ENCODE data around the gene CCNB1. TPM values are rescaled to one million over a fixed set of nuclear protein-coding genes. Genes with fewer than 3 reads are reported as not detected.

CCNB1 gene
- total and polyA plus RNA-seq, 4 donors: 1.0 to 82.5 (median 5.8) TPM

DNA sequence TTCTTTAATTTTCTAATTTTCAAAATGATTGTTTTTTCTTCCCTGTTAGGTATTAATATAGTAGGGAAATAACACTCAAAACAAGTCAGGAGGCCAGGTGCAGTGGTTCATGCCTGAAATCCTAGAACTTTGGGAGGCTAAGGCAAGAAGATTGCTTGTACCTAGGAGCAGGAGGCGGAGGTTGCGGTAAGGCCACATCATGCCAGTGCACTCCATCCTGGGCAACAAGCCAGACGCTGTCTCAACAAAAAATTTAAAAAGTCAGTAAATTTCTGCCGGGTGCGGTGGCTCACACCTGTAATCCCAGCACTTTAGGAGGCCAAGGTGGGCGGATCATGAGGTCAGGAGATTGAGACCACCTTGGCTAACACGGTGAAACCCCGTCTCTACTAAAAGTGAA lies 57.6 kb downstream of the CCNB1 start:
- H3K9ac ChIP-seq (ENCODE audit: low read depth in 1 of 2, low read length in 2 of 2): no peak overlapping the region
- peaks cover 2 to 11% (median 5%) of the 10 kb centered on the region in 4 donors for H3K4me1 ChIP-seq (ENCODE audit: control insufficient read depth in 4 of 4, insufficient read depth in 4 of 4, low read length in 3 of 4)
- no peak overlapping the region for H3K27ac ChIP-seq (ENCODE audit: low read depth in 1 of 2, low read length in 2 of 2)
- TF ChIP-seq SP1 (IDR thresholded peaks at IDR 0.05) (no peak), HNF4G (IDR thresholded peaks at IDR 0.05) (no peak), TAF1 (conservative IDR thresholded peaks at IDR 0.05) (no peak), RXRA (IDR thresholded peaks at IDR 0.05) (no peak), NR2F2 (IDR thresholded peaks at IDR 0.05) (no peak)
- TF ChIP-seq, protein P1, sequence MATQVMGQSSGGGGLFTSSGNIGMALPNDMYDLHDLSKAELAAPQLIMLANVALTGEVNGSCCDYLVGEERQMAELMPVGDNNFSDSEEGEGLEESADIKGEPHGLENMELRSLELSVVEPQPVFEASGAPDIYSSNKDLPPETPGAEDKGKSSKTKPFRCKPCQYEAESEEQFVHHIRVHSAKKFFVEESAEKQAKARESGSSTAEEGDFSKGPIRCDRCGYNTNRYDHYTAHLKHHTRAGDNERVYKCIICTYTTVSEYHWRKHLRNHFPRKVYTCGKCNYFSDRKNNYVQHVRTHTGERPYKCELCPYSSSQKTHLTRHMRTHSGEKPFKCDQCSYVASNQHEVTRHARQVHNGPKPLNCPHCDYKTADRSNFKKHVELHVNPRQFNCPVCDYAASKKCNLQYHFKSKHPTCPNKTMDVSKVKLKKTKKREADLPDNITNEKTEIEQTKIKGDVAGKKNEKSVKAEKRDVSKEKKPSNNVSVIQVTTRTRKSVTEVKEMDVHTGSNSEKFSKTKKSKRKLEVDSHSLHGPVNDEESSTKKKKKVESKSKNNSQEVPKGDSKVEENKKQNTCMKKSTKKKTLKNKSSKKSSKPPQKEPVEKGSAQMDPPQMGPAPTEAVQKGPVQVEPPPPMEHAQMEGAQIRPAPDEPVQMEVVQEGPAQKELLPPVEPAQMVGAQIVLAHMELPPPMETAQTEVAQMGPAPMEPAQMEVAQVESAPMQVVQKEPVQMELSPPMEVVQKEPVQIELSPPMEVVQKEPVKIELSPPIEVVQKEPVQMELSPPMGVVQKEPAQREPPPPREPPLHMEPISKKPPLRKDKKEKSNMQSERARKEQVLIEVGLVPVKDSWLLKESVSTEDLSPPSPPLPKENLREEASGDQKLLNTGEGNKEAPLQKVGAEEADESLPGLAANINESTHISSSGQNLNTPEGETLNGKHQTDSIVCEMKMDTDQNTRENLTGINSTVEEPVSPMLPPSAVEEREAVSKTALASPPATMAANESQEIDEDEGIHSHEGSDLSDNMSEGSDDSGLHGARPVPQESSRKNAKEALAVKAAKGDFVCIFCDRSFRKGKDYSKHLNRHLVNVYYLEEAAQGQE (IDR thresholded peaks at IDR 0.05): no peak
- peaks cover 2 to 9% (median 6%) of the 10 kb centered on the region in 4 donors for H3K36me3 ChIP-seq (ENCODE audit: control insufficient read depth in 4 of 4, insufficient read depth in 3 of 4, low read depth in 1 of 4, low read length in 3 of 4)
- DNase-seq (ENCODE audit: low spot score): no peak
- no peak overlapping the region for H3K4me3 ChIP-seq (ENCODE audit: low read depth in 1 of 3, low read length in 3 of 3)
- WGBS: 67% methylated on average over 8 of the region's 8 CpGs
- no peaks in the 10 kb centered on the region for H3K9me3 ChIP-seq (ENCODE audit: control insufficient read depth in 4 of 4, low read length in 3 of 4)
- no peaks in the 10 kb centered on the region for H3K27me3 ChIP-seq (ENCODE audit: control insufficient read depth in 4 of 4, insufficient read depth in 4 of 4, low read length in 3 of 4)

DNA sequence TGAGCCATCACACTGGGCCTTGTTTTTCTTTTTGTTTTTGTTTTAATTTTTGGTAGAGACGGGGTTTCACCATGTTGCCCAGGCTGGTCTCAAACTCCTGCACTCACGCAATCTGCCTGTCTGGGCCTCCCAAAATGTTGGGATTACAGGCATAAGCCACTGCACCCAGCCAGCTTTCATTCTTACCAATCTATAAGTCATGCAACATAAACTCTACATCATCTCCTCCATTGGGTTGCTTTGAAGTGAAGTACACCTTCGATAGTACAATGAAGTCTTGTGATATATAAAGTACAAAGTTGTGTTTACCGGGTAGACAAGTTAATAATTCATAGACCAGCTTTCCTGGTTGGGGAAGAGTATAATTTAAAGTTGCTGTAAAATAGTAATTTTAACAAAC lies 58.9 kb downstream of the CCNB1 start:
- H3K4me3 ChIP-seq (ENCODE audit: low read depth in 1 of 3, low read length in 3 of 3): no peak overlapping the region
- no peaks in the 10 kb centered on the region for H3K27me3 ChIP-seq (ENCODE audit: control insufficient read depth in 4 of 4, insufficient read depth in 4 of 4, low read length in 3 of 4)
- no peak overlapping the region for H3K27ac ChIP-seq (ENCODE audit: low read depth in 1 of 2, low read length in 2 of 2)
- peaks cover 0 to 9% (median 6%) of the 10 kb centered on the region in 4 donors for H3K36me3 ChIP-seq (ENCODE audit: control insufficient read depth in 4 of 4, insufficient read depth in 3 of 4, low read depth in 1 of 4, low read length in 3 of 4)
- WGBS: 64% methylated on average over 4 of the region's 4 CpGs
- TF ChIP-seq SP1 (IDR thresholded peaks at IDR 0.05) (no peak), HNF4A (conservative IDR thresholded peaks at IDR 0.05) (peak in 1 of 2 donors; percentile 12)
- peaks cover 2 to 21% (median 10%) of the 10 kb centered on the region in 4 donors for H3K4me1 ChIP-seq (ENCODE audit: control insufficient read depth in 4 of 4, insufficient read depth in 4 of 4, low read length in 3 of 4)
- no peak overlapping the region for H3K9ac ChIP-seq (ENCODE audit: low read depth in 1 of 2, low read length in 2 of 2)
- DNase-seq (ENCODE audit: low spot score): no peak
- no peaks in the 10 kb centered on the region for H3K9me3 ChIP-seq (ENCODE audit: control insufficient read depth in 4 of 4, low read length in 3 of 4)

Small RNAs within 50 kb of the gene (small RNA-seq; reads per million reads assigned to genes)
- gene SNORA50D: not detected

Other genes with a start within 250 kb of the CCNB1 start
- 10 to 100 TPM; 28.9 to 37.8 TPM for gene SLC30A5, start 73.1 kb upstream of the CCNB1 start, total RNA-seq
- 10 to 100 TPM; 15.5 to 23.5 TPM for gene SLC30A5, start 73.1 kb upstream of the CCNB1 start, polyA plus RNA-seq
- gene CENPH, start 22.4 kb downstream of the CCNB1 start, total RNA-seq: 10 to 100 TPM in 1 of 2 donors, under 1 TPM in 1; 0.42 to 14.6 TPM
- gene CENPH, start 22.4 kb downstream of the CCNB1 start, polyA plus RNA-seq: 1 to 10 TPM in 1 of 2 donors, under 1 TPM in 1; 0.33 to 1.1 TPM
- gene CDK7, start 67.7 kb downstream of the CCNB1 start, total RNA-seq: 10 to 100 TPM in 1 of 2 donors, 1 to 10 TPM in 1; 7.9 to 15.0 TPM
- gene CDK7, start 67.7 kb downstream of the CCNB1 start, polyA plus RNA-seq: 1 to 10 TPM; 6.9 to 7.9 TPM
- 10 to 100 TPM in 1 of 2 donors, 1 to 10 TPM in 1; 9.9 to 17.0 TPM for gene CCDC125, start 165.7 kb downstream of the CCNB1 start, total RNA-seq
- gene CCDC125, start 165.7 kb downstream of the CCNB1 start, polyA plus RNA-seq: 1 to 10 TPM; 5.3 to 6.5 TPM
- 10 to 100 TPM; 17.7 to 18.7 TPM for gene AK6, start 202.4 kb downstream of the CCNB1 start, total RNA-seq
- gene AK6, start 202.4 kb downstream of the CCNB1 start, polyA plus RNA-seq: 10 to 100 TPM; 28.2 to 54.6 TPM
- gene TAF9, start 202.4 kb downstream of the CCNB1 start, total RNA-seq: 10 to 100 TPM; 30.5 to 38.8 TPM
- 10 to 100 TPM; 27.3 to 51.5 TPM for gene TAF9, start 202.4 kb downstream of the CCNB1 start, polyA plus RNA-seq
- gene RAD17, start 202.7 kb downstream of the CCNB1 start, total RNA-seq: 10 to 100 TPM; 14.4 to 14.5 TPM
- 1 to 10 TPM; 6.0 to 9.1 TPM for gene RAD17, start 202.7 kb downstream of the CCNB1 start, polyA plus RNA-seq
- 10 to 100 TPM; 13.1 to 20.2 TPM for gene MARVELD2, start 248.0 kb downstream of the CCNB1 start, total RNA-seq
- gene MARVELD2, start 248.0 kb downstream of the CCNB1 start, polyA plus RNA-seq: 10 to 100 TPM in 1 of 2 donors, 1 to 10 TPM in 1; 9.4 to 11.5 TPM

Data from liver (tissue), 10 donors.